RWPE1 (cell line): ENCODE measurements around the gene HPD.

Source experiments
- CTCF ChIA-PET: fragments of 350-600 bp; sonication (Branson Sonifier 250); formaldehyde crosslinking; extraction: SDS; loops from one replicate; lab custom pipeline; 2021; lab: Yijun Ruan, JAX
- POLR2A ChIA-PET: fragments of 400-600 bp; formaldehyde crosslinking; extraction: SDS; loops from one replicate; lab custom pipeline; 2020; ENCODE audit warnings: antibody characterized with exemption; ENCODE audit not compliant: low non-redundant PET; lab: Yijun Ruan, JAX
- DNase-seq: peaks from one replicate; pipeline ENCODE4 v3.0.0; 2012; ENCODE audit warnings: low spot score
- H3K27ac ChIP-seq: fragments of 450-650 bp; 2 replicates; pipeline ENCODE4 v1.5.1; 2017
- CTCF ChIP-seq: fragments of 450-650 bp; conservative IDR thresholded peaks from 2 replicates; pipeline ENCODE4 v1.5.1; 2017; ENCODE audit warnings: low read depth, mild to moderate bottlenecking

HPD gene

GRCh38 chr12:121797937-121798786 lies 60.5 kb downstream of the HPD start:
- no peak for DNase-seq
- CTCF ChIA-PET: interaction anchor here (0.6 to 7.9 kb wide), 3 partner anchors 11 to 569 kb away, joined by 4 to 212 read pairs (median 5); no protein-coding TSS in a partner anchor
- no peak for TF ChIP-seq CTCF
- peak overlapping the region; percentile 100 for H3K27ac ChIP-seq
- POLR2A ChIA-PET: no interaction called here

- ChIA-PET CTCF (interaction anchor here (0.6 to 7.9 kb wide), 3 partner anchors 12 to 38 kb away, joined by 5 to 212 read pairs (median 155); no protein-coding TSS in a partner anchor), POLR2A (no interaction called here)
- DNase-seq: no peak
- TF ChIP-seq CTCF: 0 out of 2 replicates have a peak, but pooled peaks have one; percentile 25
- H3K27ac ChIP-seq: peak overlapping the region; percentile 100
These were observed 61.6 kb downstream of the HPD start for GRCh38 chr12:121796855-121797751.

GRCh38 chr12:121795034-121795968 lies 63.4 kb downstream of the HPD start:
- peak; percentile 76 for TF ChIP-seq CTCF
- H3K27ac ChIP-seq: peak overlapping the region; percentile 100
- ChIA-PET CTCF (interaction anchor here (0.5 to 7.9 kb wide), 31 partner anchors 8 to 850 kb away, joined by 3 to 212 read pairs (median 5); partner anchors contain the start of genes PSMD9 and SETD1B), POLR2A (interaction anchor here (1.1 to 2.2 kb wide), 2 partner anchors 17 to 93 kb away, joined by 3 to 12 read pairs; partner anchors contain the start of gene PSMD9)
- peak; percentile 76 for DNase-seq

GRCh38 chr12:121794534-121795033 lies 64.1 kb downstream of the HPD start:
- CTCF ChIA-PET: interaction anchor here (0.5 to 7.9 kb wide), 41 partner anchors 8 to 482 kb away, joined by 3 to 212 read pairs (median 5); partner anchors contain the start of genes PSMD9, SETD1B and TMEM120B
- POLR2A ChIA-PET: interaction anchor here (0.6 to 2.2 kb wide), 3 partner anchors 9 to 17 kb away, joined by 3 to 12 read pairs (median 5); partner anchors contain the start of gene SETD1B
- peak; percentile 64; the same call in 1 of the 2 replicates for TF ChIP-seq CTCF
- H3K27ac ChIP-seq: peak overlapping the region; percentile 100
- DNase-seq: no peak

GRCh38 chr12:121793838-121794533 lies 64.7 kb downstream of the HPD start:
- ChIA-PET POLR2A (interaction anchor here (0.6 to 2.2 kb wide), 3 partner anchors 10 to 18 kb away, joined by 3 to 12 read pairs (median 5); partner anchors contain the start of gene SETD1B), CTCF (interaction anchor here (0.5 to 7.9 kb wide), 40 partner anchors 9 to 411 kb away, joined by 3 to 212 read pairs (median 4); partner anchors contain the start of genes PSMD9, SETD1B and TMEM120B)
- peak; percentile 85 for DNase-seq
- peak overlapping the region; percentile 100 for H3K27ac ChIP-seq
- peak; percentile 98 for TF ChIP-seq CTCF
